Upper lobe of right lung (tissue), 1 donor: ENCODE results near the gene PIWIL4. TPM values are rescaled to one million over a fixed set of nuclear protein-coding genes. Genes with fewer than 3 reads are reported as not detected.

ENCODE experiments used
- ATAC-seq: fragments of 200-7000 bp; cut with Tn5 transposase; one replicate; pipeline ENCODE4 v1.9.1; 2020; ENCODE audit warnings: mild to moderate bottlenecking, moderate library complexity
- DNase-seq: peaks from one replicate; pipeline ENCODE4 v3.0.0-alpha.2; 2020
- H3K27ac ChIP-seq: fragments of 200-600 bp; one replicate; pipeline ENCODE4 v1.8.0; 2022
- H3K27me3 ChIP-seq: fragments of 200-600 bp; one replicate; pipeline ENCODE4 v1.8.0; 2022; ENCODE audit warnings: mild to moderate bottlenecking
- H3K36me3 ChIP-seq: fragments of 200-600 bp; one replicate; pipeline ENCODE4 v1.8.0; 2022
- H3K4me1 ChIP-seq: fragments of 200-600 bp; one replicate; pipeline ENCODE4 v1.8.0; 2022
- H3K4me3 ChIP-seq: fragments of 200-600 bp; one replicate; pipeline ENCODE4 v1.8.0; 2022; ENCODE audit warnings: mild to moderate bottlenecking
- H3K9me3 ChIP-seq: fragments of 200-600 bp; one replicate; pipeline ENCODE4 v1.8.0; 2022
- intact Hi-C: fragments of 100-400 bp; cut with DNase I; formaldehyde crosslinking; loops from one replicate; pipeline ENCODE4 v1.11.0; 2022
- total RNA-seq: library from RNA; stranded (reverse); fragmentation: NEBNext Ultra II Directional; extraction: Animal tissue kit (Norgen Biotek cat#: 25700); gene quantifications from one replicate; pipeline ENCODE4 v1.2.1, GENCODE V29; 2021
- TF ChIP-seq, protein P1 (sequence below): fragments of 200-600 bp; IDR thresholded peaks from one replicate; pipeline ENCODE4 v1.8.0; 2022; ENCODE audit warnings: antibody characterized with exemption
- donor health status: DM: no; HTN: yes; CAD: no; lungs with severe emphysema.

Gene PIWIL4
- total RNA-seq, 1 donor from 2014 or later = 2.9 TPM

DNA sequence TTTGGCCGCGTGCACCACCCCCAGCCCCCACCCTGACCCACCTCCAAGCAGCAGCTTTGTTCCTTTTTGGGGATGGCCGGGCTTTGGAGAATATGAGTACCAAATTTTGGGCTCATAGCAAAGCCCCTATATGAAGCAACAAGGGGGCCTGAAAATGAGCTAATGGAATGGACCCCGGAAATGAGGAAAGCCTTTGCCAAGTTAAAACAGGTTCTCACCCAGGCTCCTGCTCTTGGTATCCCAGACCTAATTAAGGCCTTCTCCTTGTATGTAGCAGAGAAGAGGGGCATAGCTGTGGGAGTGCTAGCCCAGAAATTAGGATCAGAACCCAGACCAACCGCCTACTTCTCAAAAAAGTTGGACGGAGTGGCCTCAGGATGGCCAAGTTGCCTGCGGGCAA, 87.0 kb downstream of the PIWIL4 start:
- ATAC-seq = no peak
- intact Hi-C loops = no loop called here
- TF ChIP-seq, protein P1, sequence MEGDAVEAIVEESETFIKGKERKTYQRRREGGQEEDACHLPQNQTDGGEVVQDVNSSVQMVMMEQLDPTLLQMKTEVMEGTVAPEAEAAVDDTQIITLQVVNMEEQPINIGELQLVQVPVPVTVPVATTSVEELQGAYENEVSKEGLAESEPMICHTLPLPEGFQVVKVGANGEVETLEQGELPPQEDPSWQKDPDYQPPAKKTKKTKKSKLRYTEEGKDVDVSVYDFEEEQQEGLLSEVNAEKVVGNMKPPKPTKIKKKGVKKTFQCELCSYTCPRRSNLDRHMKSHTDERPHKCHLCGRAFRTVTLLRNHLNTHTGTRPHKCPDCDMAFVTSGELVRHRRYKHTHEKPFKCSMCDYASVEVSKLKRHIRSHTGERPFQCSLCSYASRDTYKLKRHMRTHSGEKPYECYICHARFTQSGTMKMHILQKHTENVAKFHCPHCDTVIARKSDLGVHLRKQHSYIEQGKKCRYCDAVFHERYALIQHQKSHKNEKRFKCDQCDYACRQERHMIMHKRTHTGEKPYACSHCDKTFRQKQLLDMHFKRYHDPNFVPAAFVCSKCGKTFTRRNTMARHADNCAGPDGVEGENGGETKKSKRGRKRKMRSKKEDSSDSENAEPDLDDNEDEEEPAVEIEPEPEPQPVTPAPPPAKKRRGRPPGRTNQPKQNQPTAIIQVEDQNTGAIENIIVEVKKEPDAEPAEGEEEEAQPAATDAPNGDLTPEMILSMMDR = no peak
- Histone ChIP-seq H3K9me3 (no peaks in the 10 kb centered on the region), H3K4me3 (no peak overlapping the region), H3K4me1 (peaks cover 7% of the 10 kb centered on the region), H3K27ac (no peak overlapping the region), H3K36me3 (no peaks in the 10 kb centered on the region), H3K27me3 (no peaks in the 10 kb centered on the region)
- no peak for DNase-seq

DNA sequence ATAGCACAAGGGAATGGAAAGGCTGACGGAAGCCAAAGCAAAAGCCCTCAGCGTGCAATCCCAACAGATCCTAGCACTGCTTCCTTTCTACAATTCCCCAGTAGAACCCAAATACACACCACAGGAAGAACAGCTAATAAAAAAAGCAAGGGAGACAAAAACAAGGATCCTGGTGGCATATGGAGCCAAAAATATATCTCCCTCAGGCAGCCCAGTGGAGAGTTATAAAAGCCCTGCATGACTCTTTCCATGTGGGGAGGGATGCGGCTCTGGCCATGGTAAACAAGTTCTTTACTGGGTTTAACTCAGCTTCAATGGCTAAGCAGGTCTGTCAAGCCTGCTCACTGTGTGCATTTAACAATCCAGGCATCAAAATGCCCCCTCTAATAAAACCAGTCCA, 88.1 kb downstream of the PIWIL4 start:
- ATAC-seq = no peak

DNA sequence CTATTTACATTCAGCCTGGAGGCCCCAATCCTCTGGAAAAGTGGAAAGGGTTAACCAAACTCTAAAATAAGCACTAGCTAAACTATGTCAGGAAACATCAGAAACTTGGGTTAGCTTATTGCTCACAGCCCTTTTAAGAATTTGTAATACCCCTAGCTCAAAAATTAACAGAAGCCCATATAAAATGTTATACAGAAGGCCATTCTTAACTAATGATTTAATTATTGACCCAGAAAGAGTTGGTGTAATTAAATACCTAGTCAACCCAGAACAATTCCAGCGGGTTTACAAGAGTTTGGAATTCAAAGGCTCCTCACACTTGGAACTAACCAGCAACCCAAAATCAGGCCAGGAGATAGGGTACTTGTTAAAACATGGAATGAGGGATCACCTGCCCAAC, 88.8 kb downstream of the PIWIL4 start:
- no peak for DNase-seq
- no peak overlapping the region for H3K4me3 ChIP-seq
- intact Hi-C loops = no loop called here

More for the DNA sequence above, 88.1 kb downstream of the PIWIL4 start:
- Histone ChIP-seq H3K27me3 (no peaks in the 10 kb centered on the region), H3K4me3 (no peak overlapping the region), H3K36me3 (no peaks in the 10 kb centered on the region), H3K4me1 (peaks cover 7% of the 10 kb centered on the region), H3K9me3 (no peaks in the 10 kb centered on the region), H3K27ac (no peak overlapping the region)
- TF ChIP-seq, protein P1 = no peak
- intact Hi-C loops = no loop called here
- no peak for DNase-seq

DNA sequence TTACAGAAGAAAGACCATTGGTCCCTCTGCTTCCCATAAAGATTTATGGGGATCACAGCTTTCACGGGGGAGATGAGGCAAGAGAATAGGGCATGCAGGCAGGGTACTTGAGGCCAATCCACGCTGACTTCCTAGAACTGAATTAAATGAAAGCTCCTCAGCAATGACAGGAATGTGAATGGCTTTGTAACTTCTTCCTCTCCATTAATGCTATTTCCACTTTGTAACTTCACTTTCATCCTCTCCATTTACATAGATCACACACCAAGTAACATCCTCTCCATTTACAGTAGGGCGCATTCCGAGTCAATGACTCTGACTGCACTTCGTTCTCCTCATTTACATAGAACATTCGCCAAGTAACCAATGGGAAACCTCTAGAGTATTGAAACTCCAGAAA, 89.8 kb downstream of the PIWIL4 start:
- Histone ChIP-seq H3K36me3 (no peaks in the 10 kb centered on the region), H3K4me1 (no peaks in the 10 kb centered on the region), H3K9me3 (no peaks in the 10 kb centered on the region), H3K27ac (no peak overlapping the region), H3K27me3 (no peaks in the 10 kb centered on the region), H3K4me3 (no peak overlapping the region)
- intact Hi-C loops = no loop called here
- TF ChIP-seq, protein P1 = no peak
- DNase-seq = no peak
- no peak for ATAC-seq

More for the DNA sequence above, 88.8 kb downstream of the PIWIL4 start:
- Histone ChIP-seq H3K9me3 (no peaks in the 10 kb centered on the region), H3K27me3 (no peaks in the 10 kb centered on the region), H3K27ac (no peak overlapping the region), H3K4me1 (peaks cover 3% of the 10 kb centered on the region), H3K36me3 (no peaks in the 10 kb centered on the region)
- TF ChIP-seq, protein P1 = no peak
- no peak for ATAC-seq

DNA sequence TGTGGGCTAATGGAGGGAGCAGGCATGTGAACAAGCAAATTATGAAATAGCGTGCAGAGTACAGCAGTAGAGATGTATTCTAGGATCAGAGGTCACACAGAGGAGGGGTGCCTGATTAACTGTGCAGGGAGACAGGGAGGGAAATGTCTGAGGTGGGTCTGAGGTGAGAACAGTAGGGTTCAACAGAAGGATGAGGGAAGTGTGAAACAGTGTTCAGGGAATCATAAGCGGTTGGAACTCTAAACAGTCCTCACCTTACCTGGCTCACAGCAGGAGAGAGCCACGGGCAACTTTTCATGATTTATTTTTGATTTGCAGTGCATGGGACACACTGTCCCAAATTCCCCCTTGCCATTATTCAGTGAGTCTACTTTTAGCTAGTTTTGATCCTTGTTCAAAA, 90.5 kb downstream of the PIWIL4 start:
- H3K4me1 ChIP-seq = no peaks in the 10 kb centered on the region
- no peaks in the 10 kb centered on the region for H3K27me3 ChIP-seq
- no peak overlapping the region for H3K27ac ChIP-seq
- DNase-seq (no peak), ATAC-seq (no peak)
- intact Hi-C loops = no loop called here
- H3K36me3 ChIP-seq = no peaks in the 10 kb centered on the region
- no peak overlapping the region for H3K4me3 ChIP-seq
- H3K9me3 ChIP-seq = no peaks in the 10 kb centered on the region
- TF ChIP-seq, protein P1 = no peak

DNA sequence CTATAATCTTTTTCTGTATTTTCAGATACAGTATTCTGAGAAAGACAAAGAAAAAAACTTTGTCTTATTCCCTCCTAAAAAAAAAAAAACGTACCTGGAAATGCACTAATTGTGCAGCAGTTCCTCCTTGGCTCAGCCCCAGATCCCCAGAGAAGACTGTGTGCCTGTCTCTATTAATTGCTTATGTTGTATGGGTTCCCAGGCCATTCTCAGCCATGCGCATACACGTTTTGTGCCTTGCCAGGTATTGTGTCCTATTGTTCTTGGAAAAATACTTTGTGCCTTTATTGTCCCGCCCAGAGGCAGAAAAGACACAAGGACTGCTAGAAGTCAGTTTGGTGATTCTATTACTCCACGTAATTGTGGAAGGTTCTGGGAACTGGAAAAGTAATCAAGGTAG, 91.2 kb downstream of the PIWIL4 start:
- H3K27ac ChIP-seq = no peak overlapping the region
- intact Hi-C loops = no loop called here

More for the DNA sequence above, 91.2 kb downstream of the PIWIL4 start:
- TF ChIP-seq, protein P1 = no peak
- Histone ChIP-seq H3K27me3 (no peaks in the 10 kb centered on the region), H3K4me3 (no peak overlapping the region), H3K36me3 (no peaks in the 10 kb centered on the region), H3K9me3 (no peaks in the 10 kb centered on the region), H3K4me1 (no peaks in the 10 kb centered on the region)
- DNase-seq = no peak
- ATAC-seq = no peak
